Hepatocyte (in vitro differentiated cells): ENCODE results near the gene C19orf44. TPM values are rescaled to one million over a fixed set of nuclear protein-coding genes. Genes with fewer than 3 reads are reported as not detected.

Experiments used
- DNase-seq: peaks from one replicate; pipeline ENCODE4 v3.0.0-alpha.2; 2016; ENCODE audit warnings: low spot score
- H2AFZ ChIP-seq: fragments of 200-600 bp; sonication (generic); 2 replicates; pipeline ENCODE4 v1.6.0; 2016; ENCODE audit warnings: antibody characterized with exemption, mild to moderate bottlenecking
- H3K27ac ChIP-seq: fragments of 200-600 bp; sonication (generic); 2 replicates; pipeline ENCODE4 v1.5.1; 2016; ENCODE audit warnings: mild to moderate bottlenecking
- H3K27me3 ChIP-seq: fragments of 200-600 bp; sonication (generic); 2 replicates; pipeline ENCODE4 v1.6.1; 2016
- H3K36me3 ChIP-seq: fragments of 200-600 bp; sonication (generic); replicated peaks from 2 replicates; pipeline ENCODE4 v1.5.1; 2016; ENCODE audit warnings: low read depth; ENCODE audit not compliant: insufficient read depth
- H3K4me1 ChIP-seq: fragments of 200-600 bp; sonication (generic); 2 replicates; pipeline ENCODE4 v1.5.1; 2016; ENCODE audit warnings: mild to moderate bottlenecking, moderate library complexity; ENCODE audit not compliant: insufficient read depth
- H3K4me2 ChIP-seq: fragments of 200-600 bp; sonication (generic); 2 replicates; pipeline ENCODE4 v1.6.0; 2016
- H3K4me3 ChIP-seq: fragments of 200-600 bp; sonication (generic); 2 replicates; pipeline ENCODE4 v1.5.1; 2016; ENCODE audit warnings: mild to moderate bottlenecking
- H3K79me2 ChIP-seq: fragments of 200-600 bp; sonication (generic); 2 replicates; pipeline ENCODE4 v1.6.0; 2017; ENCODE audit warnings: mild to moderate bottlenecking
- H3K9me2 ChIP-seq: fragments of 200-600 bp; sonication (generic); replicated peaks from 2 replicates; pipeline ENCODE4 v1.6.0; 2017; ENCODE audit warnings: mild to moderate bottlenecking; ENCODE audit not compliant: insufficient read depth
- H3K9me3 ChIP-seq: fragments of 200-600 bp; sonication (generic); 2 replicates; pipeline ENCODE4 v1.5.1; 2016; ENCODE audit warnings: low read depth, mild to moderate bottlenecking
- H4K20me1 ChIP-seq: fragments of 200-600 bp; sonication (generic); 2 replicates; pipeline ENCODE4 v1.6.0; 2016; ENCODE audit warnings: mild to moderate bottlenecking; ENCODE audit not compliant: insufficient read depth, poor library complexity, severe bottlenecking
- CTCF ChIP-seq: fragments of 200-600 bp; sonication (generic); IDR thresholded peaks from 2 replicates; pipeline ENCODE4 v1.5.1; 2016; ENCODE audit warnings: antibody characterized with exemption, mild to moderate bottlenecking; ENCODE audit not compliant: poor library complexity
- EZH2 ChIP-seq: fragments of 200-600 bp; sonication (generic); IDR thresholded peaks from 2 replicates; pipeline ENCODE4 v1.6.1; 2016; ENCODE audit warnings: antibody characterized with exemption, mild to moderate bottlenecking, borderline replicate concordance
- EZH2phosphoT487 ChIP-seq: fragments of 200-600 bp; sonication (generic); IDR thresholded peaks from one replicate; pipeline ENCODE4 v1.6.1; 2018; ENCODE audit warnings: antibody characterized with exemption, mild to moderate bottlenecking, low read depth, moderate library complexity; ENCODE audit not compliant: unreplicated experiment, severe bottlenecking
- whole genome bisulfite sequencing: methylation state at CpG from one replicate; pipeline ENCODE4 v1.1.6; 2016; ENCODE audit warnings: low lambda C conversion rate; ENCODE audit errors: missing lambda C conversion rate; 5-methylcytosine and 5-hydroxymethylcytosine counted together
- polyA plus RNA-seq: library from polyadenylated mRNA; unstranded; fragments of >200 nt; fragmentation: Nextera tagmentation; extraction: Ambion mirVana; gene quantifications from 2 replicates; pipeline ENCODE4 v1.2.1, GENCODE V29; 2016
- total RNA-seq: library from RNA; depleted of rRNA; stranded (reverse); fragments of >200 nt; gene quantifications from 2 replicates; pipeline ENCODE4 v1.2.3, GENCODE V29; 2014

C19orf44 gene
- total and polyA plus RNA-seq, 2 experiments from 2014 or later = 2.9 to 3.0 TPM

- no peaks in the 10 kb centered on the region for H4K20me1 ChIP-seq
- WGBS = 98% methylated on average over 21 of the region's 25 CpGs
- H3K4me1 ChIP-seq = no peaks in the 10 kb centered on the region
- H3K79me2 ChIP-seq = no peaks in the 10 kb centered on the region
- H3K4me2 ChIP-seq = no peak overlapping the region
- H2AFZ ChIP-seq = no peak overlapping the region
- no peaks in the 10 kb centered on the region for H3K9me2 ChIP-seq
- no peak overlapping the region for H3K27ac ChIP-seq
- TF ChIP-seq CTCF (no peak), EZH2phosphoT487 (no peak), EZH2 (no peak)
- H3K9me3 ChIP-seq = no peaks in the 10 kb centered on the region
- no peak overlapping the region for H3K4me3 ChIP-seq
- H3K36me3 ChIP-seq = no peaks in the 10 kb centered on the region
- H3K27me3 ChIP-seq = no peaks in the 10 kb centered on the region
- DNase-seq = no peak
These were observed 26.6 kb downstream of the C19orf44 start for GRCh38 chr19:16522559-16523377.

- no peaks in the 10 kb centered on the region for H3K9me3 ChIP-seq
- no peaks in the 10 kb centered on the region for H3K79me2 ChIP-seq
- H3K9me2 ChIP-seq = no peaks in the 10 kb centered on the region
- no peaks in the 10 kb centered on the region for H3K27me3 ChIP-seq
- H2AFZ ChIP-seq = no peak overlapping the region
- no peak for DNase-seq
- no peaks in the 10 kb centered on the region for H3K36me3 ChIP-seq
- 96% methylated on average over 38 of the region's 54 CpGs for WGBS
- no peaks in the 10 kb centered on the region for H3K4me1 ChIP-seq
- H3K27ac ChIP-seq = no peak overlapping the region
- no peaks in the 10 kb centered on the region for H4K20me1 ChIP-seq
- H3K4me2 ChIP-seq = no peak overlapping the region
- no peak overlapping the region for H3K4me3 ChIP-seq
- no peak for TF ChIP-seq EZH2phosphoT487
- no peak for TF ChIP-seq CTCF
- TF ChIP-seq EZH2 = no peak
These were observed 29.0 kb downstream of the C19orf44 start for GRCh38 chr19:16524991-16525734.

GRCh38 chr19:16525751-16526481 lies 29.7 kb downstream of the C19orf44 start:
- no peaks in the 10 kb centered on the region for H3K79me2 ChIP-seq
- WGBS = 96% methylated on average over 24 of the region's 29 CpGs
- no peak for DNase-seq
- H3K27me3 ChIP-seq = no peaks in the 10 kb centered on the region
- H3K9me3 ChIP-seq = no peaks in the 10 kb centered on the region
- no peaks in the 10 kb centered on the region for H3K36me3 ChIP-seq
- no peak overlapping the region for H3K4me2 ChIP-seq
- TF ChIP-seq EZH2phosphoT487 (no peak), CTCF (no peak), EZH2 (no peak)
- H3K4me1 ChIP-seq = no peaks in the 10 kb centered on the region
- no peak overlapping the region for H3K4me3 ChIP-seq
- H2AFZ ChIP-seq = no peak overlapping the region
- H4K20me1 ChIP-seq = no peaks in the 10 kb centered on the region
- H3K27ac ChIP-seq = no peak overlapping the region
- no peaks in the 10 kb centered on the region for H3K9me2 ChIP-seq
